Left colon (tissue), 2 donors: ENCODE results near the gene KCNAB2. TPM values are rescaled to one million over a fixed set of nuclear protein-coding genes. Genes with fewer than 3 reads are reported as not detected.

Experiments
- ATAC-seq: fragments of 200-7000 bp; cut with Tn5 transposase; one replicate; pipeline ENCODE4 v1.9.1; 2020; ENCODE audit warnings: mild to moderate bottlenecking, moderate library complexity
- DNase-seq, 2 donors: peaks; one replicate each; pipeline ENCODE4 v3.0.0-alpha.2; 2020
- intact Hi-C, 2 donors: fragments of 100-400 bp; cut with DNase I in 1 of 2; cut with micrococcal nuclease in 1 of 2; formaldehyde crosslinking; loops; one replicate each; pipeline versions ENCODE4 v1.11.2 to v1.14.0; 2022; cut with DNase I, micrococcal nuclease
- total RNA-seq, 2 donors: library from RNA; stranded (reverse); fragmentation: NEBNext Ultra II Directional; extraction: Animal tissue kit (Norgen Biotek cat#: 25700); gene quantifications; one replicate each; pipeline ENCODE4 v1.2.1, GENCODE V29; 2021
- donor health status: DM: no; HTN: no; CAD: no.
- donor health status: DM: yes; HTN: yes; CAD: no.

KCNAB2 gene
- total RNA-seq, 2 donors from 2014 or later, result 4.2 to 7.5 TPM

- DNase-seq, result no peak
- no peak for ATAC-seq
- intact Hi-C loops, result no loop called here
Measured at GRCh38 chr1:6090288-6090687, 44.6 kb downstream of the KCNAB2 start.

GRCh38 chr1:6090996-6091822 lies 45.5 kb downstream of the KCNAB2 start:
- intact Hi-C loops, result no loop called here
- no peak for ATAC-seq
- no peak for DNase-seq

GRCh38 chr1:6091823-6092109 lies 46.1 kb downstream of the KCNAB2 start:
- intact Hi-C loops, result no loop called here
- no peak for ATAC-seq
- no peak for DNase-seq

DNA sequence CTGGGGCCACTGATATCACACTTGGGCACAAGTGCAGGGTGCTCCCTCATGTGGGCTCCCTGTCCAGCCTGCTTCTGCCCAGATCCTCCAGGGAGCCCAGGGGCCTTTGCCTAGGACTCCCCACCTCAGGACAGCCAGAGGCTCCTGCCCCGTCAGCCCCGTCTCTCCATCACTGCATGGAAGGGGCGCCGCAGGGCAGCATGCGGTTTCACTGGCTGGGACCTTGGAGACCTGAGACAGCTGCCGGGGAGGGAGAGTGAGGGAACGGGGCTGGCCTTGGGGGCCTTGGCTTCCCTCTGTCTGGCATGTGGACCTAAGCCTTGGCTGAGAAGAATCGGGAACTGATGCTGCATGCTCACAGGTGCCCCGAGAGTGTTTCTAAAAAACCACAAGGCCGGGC lies 46.5 kb downstream of the KCNAB2 start:
- intact Hi-C loops, result no loop called here
- ATAC-seq (no peak), DNase-seq (no peak)

GRCh38 chr1:6093071-6093470 lies 47.4 kb downstream of the KCNAB2 start:
- intact Hi-C loops, result no loop called here
- DNase-seq (no peak), ATAC-seq (no peak)

GRCh38 chr1:6093611-6094010 lies 47.9 kb downstream of the KCNAB2 start:
- DNase-seq (no peak), ATAC-seq (no peak)
- intact Hi-C loops, result no loop called here

DNA sequence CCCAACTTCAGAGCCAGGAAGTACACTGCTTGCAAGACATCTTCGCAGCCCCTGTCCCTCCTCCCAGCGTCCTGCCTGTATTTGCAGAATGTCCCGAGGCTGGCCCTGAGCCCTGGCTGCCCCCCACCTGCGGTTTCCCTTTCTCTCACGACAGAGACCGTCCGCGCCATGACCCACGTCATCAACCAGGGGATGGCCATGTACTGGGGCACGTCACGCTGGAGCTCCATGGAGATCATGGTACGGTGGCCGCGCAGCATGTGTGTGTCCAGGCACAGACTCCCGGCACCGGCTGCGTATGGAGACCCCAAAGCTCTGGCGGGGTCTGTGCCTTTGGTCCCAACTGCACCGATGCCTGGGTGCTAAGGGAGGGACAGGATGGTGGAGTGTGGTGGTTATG lies 48.6 kb downstream of the KCNAB2 start:
- DNase-seq (no peak), ATAC-seq (no peak)

GRCh38 chr1:6094801-6095505 lies 49.3 kb downstream of the KCNAB2 start:
- intact Hi-C loops, result no loop called here
- no peak for DNase-seq
- no peak for ATAC-seq

More for the DNA sequence above, 48.6 kb downstream of the KCNAB2 start:
- intact Hi-C loops, result no loop called here

GRCh38 chr1:6095511-6096242 lies 50.0 kb downstream of the KCNAB2 start:
- DNase-seq, result no peak
- intact Hi-C loops, result no loop called here
- no peak for ATAC-seq

- intact Hi-C loops, result no loop called here
- DNase-seq, result no peak
- no peak for ATAC-seq
Measured at GRCh38 chr1:6096243-6097116, 50.8 kb downstream of the KCNAB2 start.

DNA sequence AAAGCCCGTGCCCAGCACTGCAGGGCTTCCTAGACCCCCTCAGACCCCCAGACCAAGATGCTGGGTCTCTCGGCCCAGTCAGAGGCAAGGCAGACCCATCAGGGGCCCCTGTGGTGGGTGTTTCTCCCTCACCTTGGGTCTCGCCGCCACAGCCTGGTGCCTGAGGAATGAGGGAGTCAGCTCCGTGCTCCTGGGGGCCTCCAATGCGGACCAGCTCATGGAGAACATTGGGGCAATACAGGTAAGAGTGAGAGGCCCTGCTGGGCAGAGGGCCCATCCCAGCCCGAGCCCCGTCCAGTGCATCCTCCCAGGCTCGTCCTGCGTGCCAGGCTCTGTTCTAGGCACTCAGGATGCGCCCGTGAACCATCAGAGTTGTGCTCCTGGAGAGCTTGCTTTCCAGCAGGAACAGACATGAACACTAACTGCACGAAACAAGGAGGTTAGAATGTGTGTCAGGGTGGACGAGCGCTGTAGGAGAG lies 51.5 kb downstream of the KCNAB2 start:
- no peak for ATAC-seq
- DNase-seq, result no peak
- intact Hi-C loops, result no loop called here

DNA sequence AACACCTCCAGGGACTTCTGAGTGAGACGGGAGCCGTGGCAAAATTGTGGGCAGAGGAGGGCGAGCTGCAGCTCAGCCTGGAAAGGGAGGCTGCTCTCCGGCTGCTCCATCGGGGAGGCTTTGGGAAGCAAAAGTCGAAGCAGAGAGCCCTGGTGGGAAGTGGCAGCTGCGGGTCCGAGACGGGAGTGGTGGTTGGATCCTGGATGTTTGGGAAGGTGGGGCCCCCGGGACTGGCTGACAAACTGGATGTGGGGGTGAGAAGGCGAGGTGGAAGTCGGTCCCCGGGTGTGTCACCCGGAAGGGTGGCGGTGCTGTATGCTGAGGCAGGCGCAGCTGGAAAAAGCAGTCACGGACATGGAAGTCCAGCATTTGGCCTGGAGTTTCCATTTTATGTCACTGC lies 52.1 kb downstream of the KCNAB2 start:
- DNase-seq (no peak), ATAC-seq (no peak)
- intact Hi-C loops, result no loop called here

- DNase-seq (no peak), ATAC-seq (no peak)
- intact Hi-C loops, result no loop called here
Measured at GRCh38 chr1:6098303-6099215, 52.9 kb downstream of the KCNAB2 start.

GRCh38 chr1:6099297-6099696 lies 53.6 kb downstream of the KCNAB2 start:
- DNase-seq (no peak), ATAC-seq (no peak)
- intact Hi-C loops, result no loop called here

DNA sequence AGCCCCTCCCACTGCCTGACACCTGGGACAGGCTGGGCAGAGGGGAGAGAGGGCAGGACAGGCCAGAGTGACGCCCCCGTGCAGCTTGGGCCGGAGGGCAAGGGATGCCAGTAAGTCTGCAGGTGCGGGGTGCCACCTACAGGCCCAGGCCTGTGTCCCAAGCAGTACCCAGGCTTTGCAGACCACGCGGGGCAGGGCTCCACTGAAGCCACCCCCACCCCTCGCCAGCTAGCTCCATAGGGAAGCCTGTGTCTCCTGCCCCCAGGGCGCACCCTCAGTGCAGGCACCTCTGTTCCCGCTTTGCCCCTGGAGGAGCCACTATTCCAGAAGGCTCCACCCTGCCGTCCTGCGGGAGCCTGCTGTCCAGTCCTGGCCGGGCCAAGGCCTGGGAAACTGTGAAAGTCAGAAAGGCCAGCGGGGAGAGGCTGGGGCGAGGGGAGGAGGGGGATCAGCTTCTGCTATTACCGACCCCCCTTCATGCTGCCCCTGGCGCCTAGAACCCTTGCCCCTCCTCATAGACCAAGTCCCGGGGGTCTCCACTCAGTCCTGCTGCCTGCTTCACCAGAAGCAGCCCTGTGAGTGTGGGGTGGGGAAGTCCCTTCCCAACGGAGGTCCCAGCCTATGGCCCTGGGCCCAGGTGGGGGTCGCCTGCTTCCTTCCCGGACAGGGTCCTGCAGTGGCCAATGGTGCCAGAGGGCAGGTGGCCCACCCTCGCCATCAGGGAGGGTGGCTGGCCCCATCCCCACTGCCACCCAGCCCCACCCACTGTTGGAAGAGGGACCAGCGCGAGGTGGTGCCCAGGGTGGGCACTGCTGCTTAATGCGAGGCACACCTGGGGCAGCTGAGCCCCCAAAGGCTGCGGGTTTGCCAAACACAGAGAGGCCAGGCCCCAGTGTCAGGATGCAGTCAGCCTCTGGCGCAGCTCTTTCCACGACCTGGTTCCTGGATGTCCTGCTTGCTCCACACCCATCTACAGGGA lies 54.4 kb downstream of the KCNAB2 start:
- DNase-seq (peak in 1 of 2 donors; percentile 23), ATAC-seq (peak; percentile 46)
- intact Hi-C loops, result no loop called here

- no peak for DNase-seq
- no peak for ATAC-seq
- intact Hi-C loops, result no loop called here
Measured at GRCh38 chr1:6100861-6101783, 55.4 kb downstream of the KCNAB2 start.
